Liver (tissue), 3 donors: ENCODE measurements around the gene CDKL2.

Experiments used
- EGR1 ChIP-seq, 2 donors: IDR thresholded peaks; 2 replicates each; pipeline ENCODE4 v1.6.1; 2016 to 2018; ENCODE audit warnings: antibody characterized with exemption in 2 of 2, low read depth in 2 of 2
- FOXA1 ChIP-seq: IDR thresholded peaks from 2 replicates; pipeline ENCODE4 v1.6.1; 2016; ENCODE audit warnings: antibody characterized with exemption
- HNF4A ChIP-seq, 2 donors: conservative IDR thresholded peaks; 2 replicates each; pipeline ENCODE4 v1.6.1; 2016; ENCODE audit warnings: antibody characterized with exemption in 2 of 2, mild to moderate bottlenecking in 2 of 2
- HNF4G ChIP-seq: IDR thresholded peaks from 2 replicates; pipeline ENCODE4 v1.6.1; 2016; ENCODE audit warnings: antibody characterized with exemption
- JUND ChIP-seq, 2 donors: IDR thresholded peaks; 2 replicates each; pipeline ENCODE4 v1.6.1; 2016; ENCODE audit warnings: antibody characterized with exemption in 2 of 2
- RAD21 ChIP-seq, 2 donors: IDR thresholded peaks; 2 replicates each; pipeline ENCODE4 v1.6.1; 2016; ENCODE audit warnings: antibody characterized with exemption in 2 of 2, mild to moderate bottlenecking in 2 of 2
- SP1 ChIP-seq: IDR thresholded peaks from 2 replicates; pipeline ENCODE4 v1.6.1; 2018; ENCODE audit warnings: antibody characterized with exemption, mild to moderate bottlenecking
- TAF1 ChIP-seq: conservative IDR thresholded peaks from 2 replicates; pipeline ENCODE4 v1.6.1; 2016; ENCODE audit warnings: antibody characterized with exemption, mild to moderate bottlenecking
- YY1 ChIP-seq: IDR thresholded peaks from 2 replicates; pipeline ENCODE4 v1.6.1; 2016; ENCODE audit warnings: antibody characterized with exemption, mild to moderate bottlenecking
- TF ChIP-seq, protein P1 (sequence below): IDR thresholded peaks from 2 replicates; pipeline ENCODE4 v1.6.1; 2016; ENCODE audit warnings: antibody characterized with exemption
- TF ChIP-seq, protein P2 (sequence below): fragments of 150-350 bp; IDR thresholded peaks from 2 replicates; pipeline ENCODE4 v1.5.1; 2017; ENCODE audit warnings: improper control_type of control experiment, low read depth, low read length; ENCODE audit not compliant: missing input control
- TF ChIP-seq, protein P3 (sequence below): IDR thresholded peaks from 2 replicates; pipeline ENCODE4 v1.6.1; 2016; ENCODE audit warnings: antibody characterized with exemption, mild to moderate bottlenecking
- donor health status: healthy.
- donor health status: healthy.

DNA sequence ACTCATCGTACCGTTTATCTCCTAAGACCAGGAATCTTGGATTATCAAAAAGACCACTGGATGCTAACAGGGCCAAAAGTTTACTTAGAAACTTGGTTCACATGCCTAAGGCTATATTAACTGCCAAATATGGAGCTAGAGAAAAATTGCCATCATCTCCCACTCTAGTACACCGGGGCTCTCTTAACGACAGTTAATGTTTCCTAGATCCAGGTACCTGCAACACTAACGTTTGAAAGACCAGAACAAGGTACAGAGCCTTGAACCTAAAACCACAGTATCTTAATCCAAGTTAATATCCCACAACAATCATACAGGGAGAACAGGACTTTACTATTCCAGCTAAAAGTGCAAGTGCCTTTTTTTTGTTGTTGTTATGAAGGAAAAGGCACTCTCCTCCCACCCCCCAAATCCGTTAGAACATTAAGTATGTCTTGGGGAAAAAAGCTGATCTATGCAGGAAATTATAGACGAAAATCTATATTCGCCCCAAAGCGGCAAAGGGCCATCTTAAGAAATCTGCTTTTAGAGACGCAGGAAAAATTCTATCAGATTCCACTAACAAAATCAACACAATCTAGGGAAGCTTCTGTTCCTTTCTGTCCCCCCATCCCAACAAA, 41.6 kb upstream of the CDKL2 start:
- TF ChIP-seq JUND (IDR thresholded peaks at IDR 0.05), result no peak
- TF ChIP-seq, protein P1, sequence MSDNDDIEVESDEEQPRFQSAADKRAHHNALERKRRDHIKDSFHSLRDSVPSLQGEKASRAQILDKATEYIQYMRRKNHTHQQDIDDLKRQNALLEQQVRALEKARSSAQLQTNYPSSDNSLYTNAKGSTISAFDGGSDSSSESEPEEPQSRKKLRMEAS, result no peak
- TF ChIP-seq, protein P2, sequence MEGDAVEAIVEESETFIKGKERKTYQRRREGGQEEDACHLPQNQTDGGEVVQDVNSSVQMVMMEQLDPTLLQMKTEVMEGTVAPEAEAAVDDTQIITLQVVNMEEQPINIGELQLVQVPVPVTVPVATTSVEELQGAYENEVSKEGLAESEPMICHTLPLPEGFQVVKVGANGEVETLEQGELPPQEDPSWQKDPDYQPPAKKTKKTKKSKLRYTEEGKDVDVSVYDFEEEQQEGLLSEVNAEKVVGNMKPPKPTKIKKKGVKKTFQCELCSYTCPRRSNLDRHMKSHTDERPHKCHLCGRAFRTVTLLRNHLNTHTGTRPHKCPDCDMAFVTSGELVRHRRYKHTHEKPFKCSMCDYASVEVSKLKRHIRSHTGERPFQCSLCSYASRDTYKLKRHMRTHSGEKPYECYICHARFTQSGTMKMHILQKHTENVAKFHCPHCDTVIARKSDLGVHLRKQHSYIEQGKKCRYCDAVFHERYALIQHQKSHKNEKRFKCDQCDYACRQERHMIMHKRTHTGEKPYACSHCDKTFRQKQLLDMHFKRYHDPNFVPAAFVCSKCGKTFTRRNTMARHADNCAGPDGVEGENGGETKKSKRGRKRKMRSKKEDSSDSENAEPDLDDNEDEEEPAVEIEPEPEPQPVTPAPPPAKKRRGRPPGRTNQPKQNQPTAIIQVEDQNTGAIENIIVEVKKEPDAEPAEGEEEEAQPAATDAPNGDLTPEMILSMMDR, result no peak
- no peak for TF ChIP-seq RAD21 (IDR thresholded peaks at IDR 0.05)
- TF ChIP-seq, protein P3, sequence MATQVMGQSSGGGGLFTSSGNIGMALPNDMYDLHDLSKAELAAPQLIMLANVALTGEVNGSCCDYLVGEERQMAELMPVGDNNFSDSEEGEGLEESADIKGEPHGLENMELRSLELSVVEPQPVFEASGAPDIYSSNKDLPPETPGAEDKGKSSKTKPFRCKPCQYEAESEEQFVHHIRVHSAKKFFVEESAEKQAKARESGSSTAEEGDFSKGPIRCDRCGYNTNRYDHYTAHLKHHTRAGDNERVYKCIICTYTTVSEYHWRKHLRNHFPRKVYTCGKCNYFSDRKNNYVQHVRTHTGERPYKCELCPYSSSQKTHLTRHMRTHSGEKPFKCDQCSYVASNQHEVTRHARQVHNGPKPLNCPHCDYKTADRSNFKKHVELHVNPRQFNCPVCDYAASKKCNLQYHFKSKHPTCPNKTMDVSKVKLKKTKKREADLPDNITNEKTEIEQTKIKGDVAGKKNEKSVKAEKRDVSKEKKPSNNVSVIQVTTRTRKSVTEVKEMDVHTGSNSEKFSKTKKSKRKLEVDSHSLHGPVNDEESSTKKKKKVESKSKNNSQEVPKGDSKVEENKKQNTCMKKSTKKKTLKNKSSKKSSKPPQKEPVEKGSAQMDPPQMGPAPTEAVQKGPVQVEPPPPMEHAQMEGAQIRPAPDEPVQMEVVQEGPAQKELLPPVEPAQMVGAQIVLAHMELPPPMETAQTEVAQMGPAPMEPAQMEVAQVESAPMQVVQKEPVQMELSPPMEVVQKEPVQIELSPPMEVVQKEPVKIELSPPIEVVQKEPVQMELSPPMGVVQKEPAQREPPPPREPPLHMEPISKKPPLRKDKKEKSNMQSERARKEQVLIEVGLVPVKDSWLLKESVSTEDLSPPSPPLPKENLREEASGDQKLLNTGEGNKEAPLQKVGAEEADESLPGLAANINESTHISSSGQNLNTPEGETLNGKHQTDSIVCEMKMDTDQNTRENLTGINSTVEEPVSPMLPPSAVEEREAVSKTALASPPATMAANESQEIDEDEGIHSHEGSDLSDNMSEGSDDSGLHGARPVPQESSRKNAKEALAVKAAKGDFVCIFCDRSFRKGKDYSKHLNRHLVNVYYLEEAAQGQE, result no peak
- no peak for TF ChIP-seq FOXA1
- no peak for TF ChIP-seq SP1
- no peak for TF ChIP-seq YY1
- TF ChIP-seq TAF1, result no peak
- no peak for TF ChIP-seq HNF4A (conservative IDR thresholded peaks at IDR 0.05)
- TF ChIP-seq HNF4G, result no peak
- no peak for TF ChIP-seq EGR1 (IDR thresholded peaks at IDR 0.05; ENCODE audit: low read depth in 2 of 2)
